ENCODE data around the gene YAP1. TPM values are rescaled to one million over a fixed set of nuclear protein-coding genes. Genes with fewer than 3 reads are reported as not detected.

Gene YAP1
- total and polyA plus RNA-seq, 2 donors (not counting 1 experiment from before 2014, with no cell fraction given), result 116 to 169 TPM

- peaks cover 18% of the 10 kb centered on the region for H3K4me1 ChIP-seq (ENCODE audit: control insufficient read depth, extremely low read depth, insufficient read depth, low read length)
- H3K27me3 ChIP-seq (ENCODE audit: control insufficient read depth, insufficient read depth, low read length), result no peaks in the 10 kb centered on the region
- H2AFZ ChIP-seq (ENCODE audit: low read length), result no peak overlapping the region
- no peaks in the 10 kb centered on the region for H4K20me1 ChIP-seq (ENCODE audit: control insufficient read depth, extremely low read depth, insufficient read depth, low read length)
- no peak overlapping the region for H3K9ac ChIP-seq (ENCODE audit: insufficient read depth, low read length)
- peak overlapping the region in 2 of 4 experiments; percentile 19 to 95 for H3K4me3 ChIP-seq (replicated peaks in 1 of 4; ENCODE audit: control extremely low read depth in 1 of 4, insufficient read depth in 1 of 4, low read depth in 3 of 4, low read length in 4 of 4)
- H3K36me3 ChIP-seq (ENCODE audit: control insufficient read depth, insufficient read depth, low read length), result no peaks in the 10 kb centered on the region
- peak overlapping the region; percentile 62 for H3K4me2 ChIP-seq (ENCODE audit: extremely low read depth, insufficient read depth, low read length)
- peak; percentile 76 to 82 for DNase-seq (ENCODE audit: low read depth in 2 of 2)
- no peak for TF ChIP-seq EZH2 (IDR thresholded peaks at IDR 0.05; ENCODE audit: low read length, missing control alignments)
- no peak for TF ChIP-seq CTCF (conservative IDR thresholded peaks at IDR 0.05 in 1 of 2, IDR thresholded peaks at IDR 0.05 in 1 of 2; ENCODE audit: low read depth in 1 of 2, low read length in 2 of 2)
- H3K27ac ChIP-seq (ENCODE audit: insufficient read depth, low read length), result no peak overlapping the region
- H3K9me3 ChIP-seq (ENCODE audit: control insufficient read depth, insufficient read depth, low read depth, low read length), result no peaks in the 10 kb centered on the region
- H3K79me2 ChIP-seq (ENCODE audit: control insufficient read depth, insufficient read depth, low read length), result peaks cover 91% of the 10 kb centered on the region
These were observed 5.3 kb downstream of the YAP1 start for GRCh38 chr11:102115557-102115956.

GRCh38 chr11:102116453-102117205, 6.4 kb downstream of the YAP1 start:
- Histone ChIP-seq H3K27me3 (ENCODE audit: control insufficient read depth, insufficient read depth, low read length) (no peaks in the 10 kb centered on the region), H3K9me3 (ENCODE audit: control insufficient read depth, insufficient read depth, low read depth, low read length) (no peaks in the 10 kb centered on the region), H3K36me3 (ENCODE audit: control insufficient read depth, insufficient read depth, low read length) (no peaks in the 10 kb centered on the region), H3K4me1 (ENCODE audit: control insufficient read depth, extremely low read depth, insufficient read depth, low read length) (peaks cover 18% of the 10 kb centered on the region), H3K27ac (ENCODE audit: insufficient read depth, low read length) (no peak overlapping the region), H4K20me1 (ENCODE audit: control insufficient read depth, extremely low read depth, insufficient read depth, low read length) (no peaks in the 10 kb centered on the region), H3K4me2 (ENCODE audit: extremely low read depth, insufficient read depth, low read length) (peak overlapping the region; percentile 54), H3K79me2 (ENCODE audit: control insufficient read depth, insufficient read depth, low read length) (peaks cover 93% of the 10 kb centered on the region), H3K4me3 (replicated peaks in 1 of 4; ENCODE audit: control extremely low read depth in 1 of 4, insufficient read depth in 1 of 4, low read depth in 3 of 4, low read length in 4 of 4) (peak overlapping the region in 1 of 4 experiments; percentile 9), H3K9ac (ENCODE audit: insufficient read depth, low read length) (no peak overlapping the region), H2AFZ (ENCODE audit: low read length) (no peak overlapping the region)
- DNase-seq (ENCODE audit: low read depth in 2 of 2), result peak in 1 of 2 donors; percentile 53
- TF ChIP-seq CTCF (conservative IDR thresholded peaks at IDR 0.05 in 1 of 2, IDR thresholded peaks at IDR 0.05 in 1 of 2; ENCODE audit: low read depth in 1 of 2, low read length in 2 of 2) (no peak), EZH2 (IDR thresholded peaks at IDR 0.05; ENCODE audit: low read length, missing control alignments) (no peak)

DNA sequence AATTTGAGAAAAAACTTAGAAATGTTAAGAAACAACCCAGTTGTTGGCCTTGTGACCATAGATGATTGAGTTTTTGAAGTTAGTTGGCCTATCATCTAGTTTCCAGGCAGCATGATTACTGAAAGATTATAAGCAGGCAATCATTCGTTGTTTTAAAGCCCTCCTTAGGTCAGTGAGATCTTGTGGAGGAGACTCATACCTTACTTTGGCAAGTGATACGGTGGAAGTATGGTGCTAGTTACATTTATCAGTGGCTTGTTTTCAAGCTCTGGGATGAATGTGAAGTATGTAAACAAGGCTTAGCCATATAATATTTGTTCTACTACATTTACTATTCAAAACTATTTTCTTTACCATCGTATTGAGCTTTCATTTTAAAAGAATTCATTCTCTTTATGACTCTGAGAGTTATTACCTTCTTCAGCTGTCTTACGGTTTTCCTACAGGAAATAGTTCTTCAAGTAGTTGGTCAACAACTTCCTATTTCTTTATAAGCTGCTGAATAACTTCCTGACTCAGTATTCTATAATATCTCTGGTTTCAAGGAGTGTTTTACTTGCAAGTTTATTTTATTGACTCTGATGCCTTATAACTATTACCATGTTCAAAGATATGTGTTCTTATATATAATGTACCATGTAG, 7.3 kb downstream of the YAP1 start:
- Histone ChIP-seq H3K4me2 (ENCODE audit: extremely low read depth, insufficient read depth, low read length) (peak overlapping the region; percentile 78), H3K79me2 (ENCODE audit: control insufficient read depth, insufficient read depth, low read length) (peaks cover 99% of the 10 kb centered on the region), H3K9me3 (ENCODE audit: control insufficient read depth, insufficient read depth, low read depth, low read length) (no peaks in the 10 kb centered on the region), H3K27me3 (ENCODE audit: control insufficient read depth, insufficient read depth, low read length) (no peaks in the 10 kb centered on the region), H4K20me1 (ENCODE audit: control insufficient read depth, extremely low read depth, insufficient read depth, low read length) (no peaks in the 10 kb centered on the region), H3K36me3 (ENCODE audit: control insufficient read depth, insufficient read depth, low read length) (no peaks in the 10 kb centered on the region), H2AFZ (ENCODE audit: low read length) (no peak overlapping the region), H3K27ac (ENCODE audit: insufficient read depth, low read length) (no peak overlapping the region), H3K4me1 (ENCODE audit: control insufficient read depth, extremely low read depth, insufficient read depth, low read length) (peaks cover 18% of the 10 kb centered on the region), H3K4me3 (replicated peaks in 1 of 4; ENCODE audit: control extremely low read depth in 1 of 4, insufficient read depth in 1 of 4, low read depth in 3 of 4, low read length in 4 of 4) (peak overlapping the region in 3 of 4 experiments; percentile 6 to 20 (median 10)), H3K9ac (ENCODE audit: insufficient read depth, low read length) (no peak overlapping the region)
- peak in 1 of 2 donors; percentile 39 for DNase-seq (ENCODE audit: low read depth in 2 of 2)
- TF ChIP-seq CTCF (conservative IDR thresholded peaks at IDR 0.05 in 1 of 2, IDR thresholded peaks at IDR 0.05 in 1 of 2; ENCODE audit: low read depth in 1 of 2, low read length in 2 of 2), result no peak
